C1 segment of cervical spinal cord (tissue), 14 donors: ENCODE measurements around the gene ALG13.
A peak's percentile ranks its signal among the peaks of the same experiment; 100 is the strongest.
"Not testable (repeated sequence)": the region's sequence is repeated elsewhere in the genome, so short reads cannot be mapped to it uniquely, and the experiment has no call there.

Experiments used
- DNase-seq, 14 donors: peaks; one replicate each; lab custom pipeline; 2025; lab: John Stamatoyannopoulos, UW

ALG13 gene

GRCh38 chrX:111680988-111681779 lies at the start of gene ALG13:
Gene ALG13 (plus strand): TSS chrX:111681170. CDS start chrX:111681219, 49 bp downstream.
- peak; percentile 16 to 82 (median 68) for DNase-seq

- DNase-seq: no peak
Observed at GRCh38 chrX:111634823-111635729, 45.9 kb upstream of the ALG13 start.

GRCh38 chrX:111641969-111642368 lies 39.0 kb upstream of the ALG13 start:
- DNase-seq: no peak

DNA sequence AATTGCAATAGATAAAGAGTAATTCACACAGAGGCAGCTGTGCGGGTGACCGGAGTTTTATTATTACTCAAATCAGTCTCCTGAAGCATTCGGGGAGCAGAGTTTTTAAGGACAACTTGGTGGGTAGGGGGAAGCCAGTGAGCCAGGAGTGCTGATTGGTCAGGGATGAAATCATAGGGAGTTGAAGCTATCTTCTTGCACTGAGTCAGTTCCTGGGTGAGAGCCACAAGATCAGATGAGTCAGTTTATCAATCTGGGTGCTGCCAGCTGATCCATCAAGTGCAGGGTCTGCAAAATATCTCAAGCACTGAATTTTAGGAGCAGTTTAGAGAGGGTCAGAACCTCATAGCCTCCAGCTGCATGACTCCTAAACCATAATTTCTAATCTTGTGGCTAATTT lies 35.8 kb upstream of the ALG13 start:
- DNase-seq: not testable (repeated sequence)

GRCh38 chrX:111645607-111646006 lies 35.4 kb upstream of the ALG13 start:
- no peak for DNase-seq

- DNase-seq: no peak
Observed at GRCh38 chrX:111646515-111646914, 34.5 kb upstream of the ALG13 start.

DNA sequence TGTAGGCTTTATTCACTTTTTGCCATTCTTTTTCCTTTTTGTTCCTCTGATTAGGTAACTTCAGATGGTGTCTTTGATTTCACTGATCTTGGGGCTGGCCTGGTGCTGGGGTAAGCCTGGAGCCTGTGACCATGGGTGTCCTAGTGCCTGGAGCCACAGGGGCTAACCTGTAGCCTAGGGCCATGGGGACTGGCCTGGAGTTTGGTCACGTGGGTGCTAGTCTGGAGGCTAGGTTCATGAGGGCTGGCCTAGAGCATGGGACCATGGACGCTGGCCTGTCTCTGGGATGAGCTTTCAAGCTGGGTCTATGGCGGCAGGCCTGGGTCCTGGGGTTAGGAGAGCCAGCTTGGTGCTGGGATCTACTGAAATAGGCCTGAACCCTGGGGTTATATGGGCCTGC lies 32.2 kb upstream of the ALG13 start:
- DNase-seq: no peak

DNA sequence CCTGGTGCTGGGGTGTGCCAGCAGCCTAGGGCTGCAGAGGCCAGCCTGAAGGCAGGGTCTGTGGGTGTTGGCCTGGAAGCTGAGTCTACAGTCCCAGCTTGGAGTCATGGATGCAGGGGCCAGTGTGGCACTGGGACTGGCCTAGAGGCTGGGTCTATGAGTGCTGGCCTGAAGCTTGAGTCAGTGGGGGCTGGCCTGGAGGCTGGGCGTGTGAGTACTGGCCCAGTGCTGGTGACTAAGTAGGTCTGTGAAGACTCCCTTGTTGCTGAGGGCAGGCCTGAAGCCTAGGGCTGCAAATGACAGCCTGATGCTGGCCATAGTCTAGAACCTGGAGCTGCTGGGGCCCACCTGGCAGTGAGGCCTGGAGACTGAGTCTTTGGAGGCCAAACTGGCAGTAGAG lies 31.3 kb upstream of the ALG13 start:
- DNase-seq: no peak

DNA sequence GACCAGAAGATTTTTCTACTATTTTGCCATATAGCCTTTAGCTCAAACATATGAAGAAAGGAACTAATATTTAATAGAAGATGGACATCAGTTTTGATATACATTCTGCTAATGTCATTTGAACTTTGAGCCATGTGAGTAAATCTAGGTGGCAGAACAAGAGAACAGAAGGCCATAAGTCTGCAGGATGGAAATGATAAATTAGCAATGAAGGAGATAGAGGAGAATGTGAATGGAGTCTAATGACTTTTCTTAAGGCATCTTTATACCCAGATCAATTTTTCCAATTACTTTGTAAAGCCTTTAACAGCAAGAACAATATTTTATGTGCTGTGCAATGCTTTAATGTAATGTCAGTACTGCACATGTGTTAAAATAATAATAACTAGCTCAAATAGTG lies 30.1 kb upstream of the ALG13 start:
- no peak for DNase-seq

DNA sequence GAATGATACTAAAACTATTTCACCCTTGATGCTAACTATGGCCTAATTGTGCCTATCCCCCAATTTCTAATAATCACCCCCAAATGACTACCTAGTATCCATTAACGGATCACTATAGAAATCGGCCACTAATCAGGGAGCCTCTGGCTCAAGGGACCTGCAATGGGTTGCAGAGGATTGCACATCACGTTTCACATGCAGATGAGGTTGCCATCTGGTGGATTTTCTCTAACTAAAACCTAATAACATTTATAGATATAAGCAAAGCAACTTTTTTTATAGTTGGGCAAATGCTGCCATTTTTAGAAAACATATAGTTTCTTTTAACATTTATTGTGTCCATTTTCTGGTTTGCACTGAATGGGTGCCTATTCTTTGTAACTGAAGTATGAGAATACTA lies 28.3 kb upstream of the ALG13 start:
- no peak for DNase-seq

DNA sequence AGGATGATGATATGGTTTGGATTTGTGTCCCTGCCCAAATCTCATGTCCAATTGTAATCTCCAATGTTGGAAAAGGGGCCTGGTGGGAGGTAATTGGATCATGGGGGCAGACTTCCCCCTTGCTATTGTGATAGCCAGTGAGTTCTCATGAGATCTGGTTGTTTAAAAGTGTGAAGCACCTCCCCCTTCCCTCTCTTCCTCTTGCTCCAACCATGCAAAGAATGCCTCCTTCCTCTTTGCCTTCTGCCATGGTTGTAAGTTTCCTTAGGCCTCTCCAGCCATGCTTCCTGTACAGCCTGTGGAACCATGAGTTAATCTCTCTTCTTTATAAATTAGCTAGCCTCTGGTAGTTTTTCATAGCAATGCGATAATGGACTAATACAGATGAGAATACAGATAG lies 19.7 kb upstream of the ALG13 start:
- no peak for DNase-seq

DNA sequence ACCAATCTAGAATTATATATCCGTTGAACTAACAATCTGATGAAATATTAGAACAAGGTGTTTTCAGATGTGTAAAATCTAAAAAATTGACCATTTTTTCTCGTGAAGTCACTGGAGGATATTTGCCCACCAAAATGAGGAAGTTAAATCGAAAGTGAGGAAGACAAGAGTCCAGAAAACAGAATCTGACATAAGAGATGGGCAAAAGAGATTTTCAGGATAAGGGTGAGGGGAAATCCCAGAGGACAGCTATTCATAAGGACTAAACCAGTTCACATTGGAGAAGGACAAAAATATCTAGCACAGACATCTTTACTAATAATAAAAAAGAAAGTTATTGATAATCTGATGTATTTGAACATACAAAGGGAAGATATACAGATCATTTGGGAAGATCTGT lies 18.7 kb upstream of the ALG13 start:
- no peak for DNase-seq

DNA sequence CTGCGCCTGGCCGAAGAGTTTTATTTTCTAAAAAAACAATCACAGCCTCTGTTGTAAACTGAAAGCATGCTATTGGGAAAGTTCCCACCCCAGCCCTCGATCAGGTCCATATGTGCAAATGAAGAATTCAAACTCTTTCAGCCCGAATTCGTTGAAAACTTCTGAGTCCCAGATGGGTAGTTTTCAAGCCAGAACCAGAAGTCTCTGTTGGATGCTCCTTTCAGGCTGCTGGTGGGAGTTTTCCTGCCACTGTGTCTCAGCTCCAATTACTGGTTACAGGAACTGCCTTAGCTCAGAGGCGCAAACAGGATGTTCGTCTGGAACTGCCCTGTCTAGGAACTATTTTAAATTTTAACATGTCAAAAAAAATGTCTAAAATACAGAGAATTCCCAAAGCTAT lies 9.3 kb upstream of the ALG13 start:
- DNase-seq: no peak

- DNase-seq: no peak
Observed at GRCh38 chrX:111687305-111687704, 6.3 kb downstream of the ALG13 start.

DNA sequence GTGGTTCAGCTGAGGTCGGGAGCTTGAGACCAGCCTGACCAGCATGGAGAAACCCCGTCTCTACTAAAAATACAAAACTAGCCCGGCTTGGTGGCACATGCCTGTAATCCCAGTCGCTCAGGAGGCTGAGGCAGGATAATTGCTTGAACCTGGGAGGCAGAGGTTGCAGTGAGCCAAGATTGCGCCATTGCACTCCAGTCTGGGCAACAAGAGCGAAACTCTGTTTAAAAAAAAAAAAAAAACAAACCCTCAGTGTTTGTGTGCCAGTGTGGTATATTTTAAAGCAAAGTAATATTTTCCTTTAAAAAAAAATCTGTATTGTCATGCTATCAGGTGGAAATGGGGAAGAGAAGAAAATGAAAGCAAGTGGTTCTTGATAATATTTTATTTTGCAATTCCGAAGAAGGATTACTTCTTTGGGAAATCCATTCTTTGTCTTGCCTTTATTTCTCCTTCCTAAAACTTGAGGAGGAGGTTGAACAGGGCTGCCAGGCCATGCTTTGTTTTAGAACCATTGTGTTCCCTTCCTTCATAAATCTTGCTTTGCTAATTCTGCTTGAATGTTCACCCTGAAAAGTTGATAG lies 14.4 kb downstream of the ALG13 start:
- no peak for DNase-seq

GRCh38 chrX:111719426-111720210 lies 38.6 kb downstream of the ALG13 start:
- no peak for DNase-seq

GRCh38 chrX:111728096-111728495 lies 47.1 kb downstream of the ALG13 start:
- no peak for DNase-seq

- no peak for DNase-seq
Observed at GRCh38 chrX:111731351-111731750, 50.4 kb downstream of the ALG13 start.

- DNase-seq: no peak
Observed at GRCh38 chrX:111736571-111736970, 55.6 kb downstream of the ALG13 start.

- no peak for DNase-seq
Observed at GRCh38 chrX:111742018-111742417, 61.0 kb downstream of the ALG13 start.

DNA sequence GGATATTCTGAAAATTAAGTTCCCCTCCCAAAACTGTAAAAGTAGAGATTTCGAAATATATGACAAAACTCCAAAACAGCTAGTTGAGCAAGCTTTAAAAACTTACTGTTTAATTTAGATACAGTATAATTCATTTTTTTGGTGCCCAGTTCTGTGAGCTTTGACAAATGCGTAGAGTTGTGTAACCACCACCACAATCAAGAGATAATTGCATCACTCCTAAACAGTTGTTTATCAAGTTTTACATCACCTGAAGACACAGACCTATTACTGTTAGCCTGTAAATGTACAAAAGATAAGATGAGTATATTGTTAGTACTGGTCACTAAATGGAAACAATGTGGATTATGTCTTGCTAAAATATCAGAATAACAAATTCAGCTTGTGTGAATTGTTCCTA lies 62.3 kb downstream of the ALG13 start:
- no peak for DNase-seq

GRCh38 chrX:111756486-111756885 lies 75.5 kb downstream of the ALG13 start:
- no peak for DNase-seq
